DOHH2 (cell line): ENCODE measurements around the gene IFNGR2.

Experiments used
- H3F3A ChIP-seq: fragments of 200-600 bp; sonication (generic), shearing (Covaris generic); 2 replicates; pipeline ENCODE4 v1.6.0; 2016; ENCODE audit warnings: antibody characterized with exemption, mild to moderate bottlenecking; ENCODE audit not compliant: control insufficient read depth, insufficient read depth
- H3K27ac ChIP-seq: fragments of 200-600 bp; sonication (generic); 2 replicates; pipeline ENCODE4 v1.5.1; 2014; ENCODE audit warnings: low read depth, mild to moderate bottlenecking, low read length, moderate library complexity
- H3K27me3 ChIP-seq: fragments of 200-600 bp; sonication (generic); 2 replicates; pipeline ENCODE4 v1.6.1; 2014; ENCODE audit warnings: mild to moderate bottlenecking, low read length, mixed read lengths; ENCODE audit not compliant: control insufficient read depth
- H3K36me3 ChIP-seq: fragments of 200-600 bp; sonication (generic); 2 replicates; pipeline ENCODE4 v1.6.1; 2014; ENCODE audit warnings: mild to moderate bottlenecking, low read length, moderate library complexity, mixed read lengths; ENCODE audit not compliant: control insufficient read depth
- H3K4me1 ChIP-seq: fragments of 200-600 bp; sonication (generic); 2 replicates; pipeline ENCODE4 v1.6.1; 2014; ENCODE audit warnings: mild to moderate bottlenecking, low read length, mixed read lengths; ENCODE audit not compliant: control insufficient read depth
- H3K4me2 ChIP-seq: fragments of 200-600 bp; sonication (generic); 2 replicates; pipeline ENCODE4 v1.6.0; 2014; ENCODE audit warnings: mild to moderate bottlenecking, low read length, moderate library complexity
- H3K4me3 ChIP-seq: fragments of 200-600 bp; sonication (generic); 2 replicates; pipeline ENCODE4 v1.5.1; 2014; ENCODE audit warnings: mild to moderate bottlenecking, low read length, mixed read lengths
- H3K79me2 ChIP-seq: fragments of 200-600 bp; sonication (generic); 2 replicates; pipeline ENCODE4 v1.6.1; 2014; ENCODE audit warnings: mild to moderate bottlenecking, low read length, mixed read lengths; ENCODE audit not compliant: control insufficient read depth
- H3K9me2 ChIP-seq: fragments of 200-600 bp; sonication (generic); replicated peaks from 2 replicates; pipeline ENCODE4 v1.6.1; 2014; ENCODE audit warnings: mild to moderate bottlenecking, low read length, mixed read lengths; ENCODE audit not compliant: control insufficient read depth
- H3K9me3 ChIP-seq: fragments of 200-600 bp; sonication (generic); 2 replicates; pipeline ENCODE4 v1.6.1; 2014; ENCODE audit warnings: antibody characterized with exemption, low read length, mixed read lengths; ENCODE audit not compliant: control insufficient read depth, insufficient read depth
- H4K20me1 ChIP-seq: fragments of 200-600 bp; sonication (generic); 2 replicates; pipeline ENCODE4 v1.6.0; 2014; ENCODE audit warnings: low read depth, mild to moderate bottlenecking, antibody characterized with exemption, low read length, moderate library complexity; ENCODE audit not compliant: control insufficient read depth, insufficient read depth
- CTCF ChIP-seq: fragments of 200-600 bp; sonication (generic); IDR thresholded peaks from one replicate; pipeline ENCODE4 v1.5.1; 2014; ENCODE audit warnings: antibody characterized with exemption, mild to moderate bottlenecking, low read depth, low read length; ENCODE audit not compliant: poor library complexity, severe bottlenecking
- EZH2phosphoT487 ChIP-seq: fragments of 200-600 bp; sonication (generic); IDR thresholded peaks from 2 replicates; pipeline ENCODE4 v1.6.1; 2017; ENCODE audit warnings: borderline replicate concordance, mild to moderate bottlenecking, antibody characterized with exemption, low read length, moderate library complexity, mixed read lengths

IFNGR2 gene

GRCh38 chr21:33449616-33450015 lies 46.4 kb downstream of the IFNGR2 start:
- Histone ChIP-seq H3K4me1 (peaks cover 10% of the 10 kb centered on the region), H3K4me2 (no peak overlapping the region), H3K27me3 (no peaks in the 10 kb centered on the region), H3K36me3 (no peaks in the 10 kb centered on the region), H3K9me3 (no peaks in the 10 kb centered on the region), H3F3A (no peaks in the 10 kb centered on the region; the same call in 1 of the 2 replicates), H4K20me1 (no peaks in the 10 kb centered on the region), H3K27ac (no peak overlapping the region), H3K4me3 (no peak overlapping the region), H3K9me2 (no peaks in the 10 kb centered on the region), H3K79me2 (no peaks in the 10 kb centered on the region)
- TF ChIP-seq CTCF (no peak), EZH2phosphoT487 (no peak)

DNA sequence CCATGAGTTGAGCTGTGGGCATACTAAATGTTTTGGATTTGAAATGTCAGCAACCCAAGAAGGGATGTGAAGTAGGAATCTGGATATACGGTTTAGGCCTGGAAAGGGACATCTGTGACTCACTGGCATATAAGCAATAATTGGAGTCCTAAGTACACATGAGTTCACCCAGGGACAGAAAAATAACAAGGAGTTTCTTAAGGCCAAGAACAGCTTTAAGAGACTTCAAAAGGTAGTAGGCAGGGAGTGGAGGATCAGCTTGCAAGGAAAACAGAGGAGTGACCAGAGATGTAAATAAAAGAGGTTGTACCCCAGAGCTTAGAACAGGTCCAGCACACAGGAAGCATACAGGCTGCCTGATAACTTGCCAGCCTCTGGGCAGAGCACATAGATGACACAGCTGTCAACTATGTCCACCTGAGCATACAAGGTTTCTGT lies 48.4 kb downstream of the IFNGR2 start:
- no peaks in the 10 kb centered on the region for H3K4me1 ChIP-seq
- H3K79me2 ChIP-seq = no peaks in the 10 kb centered on the region
- H3F3A ChIP-seq = no peaks in the 10 kb centered on the region
- no peaks in the 10 kb centered on the region for H3K9me3 ChIP-seq
- H3K27me3 ChIP-seq = no peaks in the 10 kb centered on the region
- no peak overlapping the region for H3K4me3 ChIP-seq
- TF ChIP-seq EZH2phosphoT487 = no peak
- H3K36me3 ChIP-seq = 0 out of 2 replicates have a peak, but pooled peaks cover 3% of the 10 kb centered on the region
- no peak overlapping the region for H3K4me2 ChIP-seq
- H3K27ac ChIP-seq = no peak overlapping the region
- no peaks in the 10 kb centered on the region for H3K9me2 ChIP-seq
- H4K20me1 ChIP-seq = no peaks in the 10 kb centered on the region

DNA sequence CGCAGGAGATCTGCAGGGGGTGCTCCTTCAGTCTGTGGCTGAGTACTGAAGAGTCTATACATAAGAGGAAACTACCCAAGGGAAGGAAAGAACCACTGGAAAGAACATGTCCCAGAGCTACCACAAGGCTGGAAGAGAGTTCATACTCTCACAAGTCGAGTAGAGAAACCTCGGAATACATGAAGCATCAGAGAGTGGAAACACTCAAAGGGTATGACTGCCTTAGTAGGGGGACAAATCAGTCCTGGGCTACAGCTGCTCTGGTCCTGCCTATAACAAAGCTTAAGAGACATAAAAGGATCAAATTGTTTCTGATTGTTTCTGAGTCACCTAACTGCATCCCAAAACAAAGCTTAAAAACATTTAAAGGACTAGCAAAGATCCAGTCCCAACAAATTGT lies 49.1 kb downstream of the IFNGR2 start:
- no peaks in the 10 kb centered on the region for H3K79me2 ChIP-seq
- no peak overlapping the region for H3K4me3 ChIP-seq
- no peak for TF ChIP-seq EZH2phosphoT487
- TF ChIP-seq CTCF = no peak
- no peak overlapping the region for H3K4me2 ChIP-seq
- no peaks in the 10 kb centered on the region for H3F3A ChIP-seq
- H4K20me1 ChIP-seq = no peaks in the 10 kb centered on the region
- no peaks in the 10 kb centered on the region for H3K9me2 ChIP-seq
- H3K9me3 ChIP-seq = no peaks in the 10 kb centered on the region
- no peak overlapping the region for H3K27ac ChIP-seq
- no peaks in the 10 kb centered on the region for H3K4me1 ChIP-seq
- no peaks in the 10 kb centered on the region for H3K27me3 ChIP-seq
- H3K36me3 ChIP-seq = 0 out of 2 replicates have a peak, but pooled peaks cover 3% of the 10 kb centered on the region

DNA sequence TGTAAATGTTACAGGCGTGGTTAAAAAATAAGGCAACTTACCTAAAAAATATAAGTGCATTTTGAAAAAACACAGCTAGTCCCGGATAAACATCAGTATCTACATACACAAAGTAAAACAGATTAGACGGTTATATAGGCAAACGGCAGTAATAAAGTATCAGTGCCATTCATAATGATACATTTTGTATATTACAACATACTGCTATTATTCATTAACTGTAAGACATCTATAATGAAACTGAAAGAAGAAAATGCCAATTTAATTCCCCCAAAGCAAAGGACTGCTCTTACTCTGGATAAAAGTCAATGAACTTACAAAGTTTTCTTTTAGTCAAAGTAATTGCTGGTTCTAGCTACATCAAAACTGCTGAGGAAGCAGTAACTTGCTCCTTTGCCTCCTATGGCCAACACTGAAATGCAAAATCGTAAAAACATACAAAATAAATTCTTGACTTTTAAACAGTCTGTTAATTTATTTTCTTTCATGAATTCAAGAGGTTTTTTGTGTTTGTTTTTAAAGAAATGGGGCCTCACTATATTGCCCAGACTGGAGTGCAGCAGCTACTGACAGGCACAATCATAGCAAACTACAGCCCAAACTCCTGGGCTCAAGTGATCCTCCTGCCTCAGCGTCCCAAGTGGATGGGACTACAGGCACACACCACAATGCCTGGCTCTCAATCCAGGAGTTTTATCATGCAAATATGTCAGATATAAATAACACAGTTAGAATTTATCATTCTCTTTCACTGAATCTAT lies 52.7 kb downstream of the IFNGR2 start:
- no peak overlapping the region for H3K4me2 ChIP-seq
- H3K27me3 ChIP-seq = no peaks in the 10 kb centered on the region
- peaks cover 13% of the 10 kb centered on the region for H3K36me3 ChIP-seq
- H3K27ac ChIP-seq = no peak overlapping the region
- no peaks in the 10 kb centered on the region for H4K20me1 ChIP-seq
- H3F3A ChIP-seq = no peaks in the 10 kb centered on the region
- no peaks in the 10 kb centered on the region for H3K4me1 ChIP-seq
- no peak overlapping the region for H3K4me3 ChIP-seq
- H3K9me2 ChIP-seq = no peaks in the 10 kb centered on the region
- no peaks in the 10 kb centered on the region for H3K79me2 ChIP-seq
- TF ChIP-seq CTCF = no peak
- TF ChIP-seq EZH2phosphoT487 = no peak
- H3K9me3 ChIP-seq = no peaks in the 10 kb centered on the region
